Gastrocnemius medialis (tissue), 4 donors: ENCODE measurements around the gene VDAC1.

Experiments
- CTCF ChIP-seq, 5 experiments: fragments of 450-650 bp in 3 of 5; fragments of 200-600 bp in 2 of 5; sonication (generic) in 2 of 5; IDR thresholded peaks in 4 of 5; conservative IDR thresholded peaks in 1 of 5; 1 replicate in 4 of 5; 2 replicates in 1 of 5; pipeline ENCODE4 v1.5.1; 2016 to 2019; ENCODE audit warnings: antibody characterized with exemption in 5 of 5, mild to moderate bottlenecking in 3 of 5, moderate library complexity in 3 of 5
- POLR2A ChIP-seq, 2 donors: fragments of 450-650 bp; IDR thresholded peaks; one replicate each; pipeline ENCODE4 v1.6.1; 2017; ENCODE audit warnings: antibody characterized with exemption in 2 of 2, mild to moderate bottlenecking in 2 of 2, moderate library complexity in 2 of 2

DNA sequence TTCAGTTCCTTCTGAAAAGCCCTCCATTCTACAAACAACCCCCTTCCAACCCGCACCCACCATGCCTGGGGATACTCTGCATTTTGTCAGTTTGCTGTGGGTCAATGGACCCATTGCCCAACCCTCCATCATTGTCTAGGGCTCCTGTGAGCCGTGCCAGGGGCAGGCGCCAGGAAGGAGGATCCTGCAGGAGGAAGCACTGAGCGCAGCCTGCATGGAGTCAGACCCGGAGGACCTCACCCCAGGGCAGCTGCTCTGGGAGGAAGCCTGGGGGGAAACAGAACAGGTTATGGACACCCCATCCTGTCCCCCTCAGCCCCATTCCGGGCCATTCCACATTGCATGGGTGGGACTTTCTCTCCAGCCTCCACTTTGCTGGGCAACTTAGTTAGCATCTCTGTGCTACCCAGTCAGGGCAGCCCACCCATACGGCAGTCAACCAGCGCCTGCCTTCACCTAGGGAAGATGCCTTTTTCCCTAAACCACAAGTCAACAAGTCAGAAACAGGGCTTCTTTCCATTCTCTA, 48.6 kb upstream of the VDAC1 start:
- no peak for TF ChIP-seq CTCF (IDR thresholded peaks at IDR 0.05 in 4 of 5, conservative IDR thresholded peaks at IDR 0.05 in 1 of 5)
- no peak for TF ChIP-seq POLR2A (IDR thresholded peaks at IDR 0.05)
